Activated naive CD4-positive, alpha-beta T cell treated with anti-CD3 and anti-CD28 coated beads for 36 hours (primary cell): ENCODE results near the gene LRRC55. TPM values are rescaled to one million over a fixed set of nuclear protein-coding genes. Genes with fewer than 3 reads are reported as not detected.

Experiments
- CTCF ChIA-PET: fragments of 350-600 bp; sonication (Branson Sonifier 250); formaldehyde crosslinking; loops from one replicate; lab custom pipeline; 2021; ENCODE audit warnings: antibody characterized with exemption; lab: Charles Lee
- DNase-seq: peaks from one replicate; pipeline ENCODE4 v3.0.0-alpha.2; 2020
- H3K27ac Mint-ChIP-seq: one replicate; pipeline ENCODE4 v1.8.0; 2021; ENCODE audit warnings: mild to moderate bottlenecking, mixed read lengths
- H3K27me3 Mint-ChIP-seq: one replicate; pipeline ENCODE4 v1.8.0; 2021; ENCODE audit warnings: low read depth, mixed read lengths
- H3K36me3 Mint-ChIP-seq: one replicate; pipeline ENCODE4 v1.8.0; 2021; ENCODE audit warnings: low read depth, mixed read lengths
- H3K4me1 Mint-ChIP-seq: one replicate; pipeline ENCODE4 v1.8.0; 2021; ENCODE audit warnings: low read depth, mixed read lengths
- H3K4me3 Mint-ChIP-seq: one replicate; pipeline ENCODE4 v1.8.0; 2021; ENCODE audit warnings: mild to moderate bottlenecking, moderate library complexity, mixed read lengths
- H3K9me3 Mint-ChIP-seq: one replicate; pipeline ENCODE4 v1.8.0; 2021; ENCODE audit warnings: mixed read lengths
- intact Hi-C: fragments of 100-400 bp; cut with micrococcal nuclease; formaldehyde crosslinking; loops from one replicate; pipeline ENCODE4 v1.15.1; 2023
- total RNA-seq, 2 experiments: library from RNA; stranded (reverse); gene quantifications; one replicate each; pipeline ENCODE4 v1.2.3, GENCODE V29; 2021

Gene LRRC55
- total RNA-seq, 2 experiments from 2014 or later = not detected

- Mint-ChIP-seq H3K27me3 (peaks cover 47% of the 10 kb centered on the region), H3K9me3 (no peaks in the 10 kb centered on the region), H3K4me3 (no peak overlapping the region), H3K27ac (no peak overlapping the region), H3K36me3 (no peaks in the 10 kb centered on the region), H3K4me1 (no peaks in the 10 kb centered on the region)
- CTCF ChIA-PET = no interaction called here
- intact Hi-C loops = no loop called here
- DNase-seq = no peak
These were observed 49.2 kb downstream of the LRRC55 start for GRCh38 chr11:57230791-57231538.

- Mint-ChIP-seq H3K4me1 (no peaks in the 10 kb centered on the region), H3K9me3 (no peaks in the 10 kb centered on the region), H3K36me3 (no peaks in the 10 kb centered on the region), H3K27ac (no peak overlapping the region), H3K4me3 (no peak overlapping the region), H3K27me3 (peaks cover 53% of the 10 kb centered on the region)
- DNase-seq = no peak
- intact Hi-C loops = no loop called here
- CTCF ChIA-PET = no interaction called here
These were observed 49.9 kb downstream of the LRRC55 start for GRCh38 chr11:57231539-57232253.

- Mint-ChIP-seq H3K4me3 (no peak overlapping the region), H3K4me1 (peaks cover 4% of the 10 kb centered on the region), H3K9me3 (no peaks in the 10 kb centered on the region), H3K27me3 (peaks cover 63% of the 10 kb centered on the region), H3K36me3 (no peaks in the 10 kb centered on the region), H3K27ac (no peak overlapping the region)
- DNase-seq = no peak
- CTCF ChIA-PET = interaction anchor here (3.3 kb wide), 1 partner anchor 16 kb away, joined by 10 read pairs; no protein-coding TSS in a partner anchor
- intact Hi-C loops = no loop called here
These were observed 51.9 kb downstream of the LRRC55 start for GRCh38 chr11:57233702-57234101.

- Mint-ChIP-seq H3K27me3 (peaks cover 58% of the 10 kb centered on the region), H3K9me3 (no peaks in the 10 kb centered on the region), H3K4me1 (peaks cover 4% of the 10 kb centered on the region), H3K36me3 (no peaks in the 10 kb centered on the region), H3K27ac (no peak overlapping the region), H3K4me3 (no peak overlapping the region)
- CTCF ChIA-PET = interaction anchor here (3.3 kb wide), 1 partner anchor 14 kb away, joined by 10 read pairs; no protein-coding TSS in a partner anchor
- DNase-seq = no peak
- intact Hi-C loops = no loop called here
These were observed 54.3 kb downstream of the LRRC55 start for GRCh38 chr11:57235761-57236703.

- H3K27me3 Mint-ChIP-seq = peaks cover 48% of the 10 kb centered on the region
- no peaks in the 10 kb centered on the region for H3K36me3 Mint-ChIP-seq
- H3K9me3 Mint-ChIP-seq = no peaks in the 10 kb centered on the region
- CTCF ChIA-PET = no interaction called here
- no peak for DNase-seq
- intact Hi-C loops = no loop called here
- no peak within 1 kb of the TSS for H3K4me3 Mint-ChIP-seq
- no peak within 1 kb of the TSS for H3K27ac Mint-ChIP-seq
- peaks cover 4% of the 10 kb centered on the region for H3K4me1 Mint-ChIP-seq
These were observed 55.5 kb downstream of the LRRC55 start, which contains the start of gene APLNR for GRCh38 chr11:57237204-57237681. Gene APLNR, minus strand, starts transcription at chr11:57237250. Its CDS starts 246 bp downstream, at chr11:57237004.

- no peaks in the 10 kb centered on the region for H3K36me3 Mint-ChIP-seq
- no peak for DNase-seq
- H3K4me3 Mint-ChIP-seq = no peak overlapping the region
- no peak overlapping the region for H3K27ac Mint-ChIP-seq
- peaks cover 33% of the 10 kb centered on the region for H3K27me3 Mint-ChIP-seq
- no peaks in the 10 kb centered on the region for H3K9me3 Mint-ChIP-seq
- intact Hi-C loops = no loop called here
- CTCF ChIA-PET = interaction anchor here (3.3 kb wide), 1 partner anchor 10 kb away, joined by 19 read pairs; no protein-coding TSS in a partner anchor
- H3K4me1 Mint-ChIP-seq = peaks cover 4% of the 10 kb centered on the region
These were observed 57.6 kb downstream of the LRRC55 start for GRCh38 chr11:57239348-57239747.

GRCh38 chr11:57240007-57240406 is 58.3 kb downstream of the LRRC55 start:
- DNase-seq = no peak
- intact Hi-C loops = no loop called here
- no peak overlapping the region for H3K27ac Mint-ChIP-seq

GRCh38 chr11:57240757-57241156 is 59.0 kb downstream of the LRRC55 start:
- H3K27me3 Mint-ChIP-seq = peaks cover 20% of the 10 kb centered on the region
- CTCF ChIA-PET = interaction anchor here (3.3 kb wide), 1 partner anchor 9 kb away, joined by 19 read pairs; no protein-coding TSS in a partner anchor
- H3K4me1 Mint-ChIP-seq = peaks cover 8% of the 10 kb centered on the region
- H3K36me3 Mint-ChIP-seq = no peaks in the 10 kb centered on the region
- H3K27ac Mint-ChIP-seq = no peak overlapping the region
- intact Hi-C loops = no loop called here
- DNase-seq = no peak
- no peaks in the 10 kb centered on the region for H3K9me3 Mint-ChIP-seq
- no peak overlapping the region for H3K4me3 Mint-ChIP-seq

More at GRCh38 chr11:57240007-57240406, 58.3 kb downstream of the LRRC55 start:
- CTCF ChIA-PET = interaction anchor here (0.6 to 3.3 kb wide), 2 partner anchors 9 to 63 kb away, joined by 3 to 19 read pairs; no protein-coding TSS in a partner anchor
- Mint-ChIP-seq H3K4me3 (no peak overlapping the region), H3K4me1 (peaks cover 6% of the 10 kb centered on the region), H3K27me3 (peaks cover 26% of the 10 kb centered on the region), H3K36me3 (no peaks in the 10 kb centered on the region), H3K9me3 (no peaks in the 10 kb centered on the region)

Other genes starting within 250 kb of the LRRC55 start
- not detected for gene OR5AK2, start 193.0 kb upstream of the LRRC55 start, total RNA-seq
- not detected for gene APLNR, start 55.3 kb downstream of the LRRC55 start, total RNA-seq
- gene TNKS1BP1, start 143.0 kb downstream of the LRRC55 start, total RNA-seq = 10 to 100 TPM; 14.1 to 14.7 TPM
- gene SSRP1, start 153.9 kb downstream of the LRRC55 start, total RNA-seq = 100 to 1,000 TPM; 304 to 322 TPM
- not detected for gene P2RX3, start 156.4 kb downstream of the LRRC55 start, total RNA-seq
- gene PRG3, start 199.2 kb downstream of the LRRC55 start, total RNA-seq = not detected
- gene PRG2, start 208.7 kb downstream of the LRRC55 start, total RNA-seq = 1 to 10 TPM; 1.0 TPM
- 100 to 1,000 TPM; 116 to 117 TPM for gene SLC43A3, start 245.2 kb downstream of the LRRC55 start, total RNA-seq